ENCODE data around the gene GPR62.
"Not testable (repeated sequence)": the region's sequence is repeated elsewhere in the genome, so short reads cannot be mapped to it uniquely, and the experiment has no call there.

The GPR62 gene

DNA sequence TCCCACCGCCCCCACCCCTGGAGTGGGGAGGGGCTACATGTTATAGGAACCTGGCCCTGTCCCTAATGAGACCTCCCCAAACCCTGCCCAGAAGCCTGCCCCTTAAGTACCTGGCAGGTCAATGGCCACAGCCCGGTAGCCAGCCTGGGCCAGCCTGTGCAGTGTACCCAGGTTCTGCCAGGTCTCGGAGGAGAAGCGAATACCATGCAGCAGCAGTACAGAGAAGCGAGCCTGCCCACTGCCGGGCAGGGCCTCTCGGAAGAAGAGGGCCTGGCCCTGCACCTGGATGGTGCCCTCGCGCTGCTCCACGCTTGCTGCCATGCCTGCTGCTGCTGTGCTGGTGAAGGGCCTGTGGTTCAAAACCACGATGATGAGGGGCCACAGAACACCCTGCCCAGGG lies 16.2 kb downstream of the GPR62 start:
- no peak for DNase-seq

DNA sequence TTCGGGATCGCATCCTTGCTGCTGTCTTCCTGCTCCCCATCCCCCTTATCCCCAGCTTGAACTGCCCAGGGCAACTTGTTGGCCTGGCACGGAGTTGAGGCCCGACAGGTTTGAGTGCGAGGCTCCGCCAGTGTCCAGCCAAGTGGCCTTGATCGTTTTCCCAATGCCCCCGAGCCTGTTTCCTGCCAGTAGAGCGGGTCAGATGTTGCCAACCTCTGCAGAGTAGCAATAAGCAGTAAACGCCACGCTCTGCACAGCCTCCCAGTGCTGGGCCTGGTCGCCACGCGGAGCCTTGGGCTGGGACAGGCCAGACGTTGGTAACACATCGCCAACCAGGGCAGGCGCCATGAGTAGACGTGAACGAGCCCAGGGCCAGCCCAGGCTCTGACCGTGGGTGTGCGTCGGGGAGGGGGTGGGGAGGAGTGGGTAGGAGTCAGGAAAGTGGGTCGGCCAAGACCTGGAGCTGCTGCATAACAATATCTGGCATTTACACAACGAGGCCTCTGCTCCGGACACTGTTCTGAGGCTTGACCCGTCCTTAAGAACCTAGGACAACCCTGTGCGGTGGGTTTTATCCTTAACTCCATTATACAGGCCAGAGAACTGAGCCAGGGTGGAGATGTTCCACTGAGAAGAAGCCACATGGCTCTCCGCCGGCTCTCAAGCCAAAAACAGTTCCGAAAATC lies 19.2 kb downstream of the GPR62 start:
- no peak for DNase-seq

DNA sequence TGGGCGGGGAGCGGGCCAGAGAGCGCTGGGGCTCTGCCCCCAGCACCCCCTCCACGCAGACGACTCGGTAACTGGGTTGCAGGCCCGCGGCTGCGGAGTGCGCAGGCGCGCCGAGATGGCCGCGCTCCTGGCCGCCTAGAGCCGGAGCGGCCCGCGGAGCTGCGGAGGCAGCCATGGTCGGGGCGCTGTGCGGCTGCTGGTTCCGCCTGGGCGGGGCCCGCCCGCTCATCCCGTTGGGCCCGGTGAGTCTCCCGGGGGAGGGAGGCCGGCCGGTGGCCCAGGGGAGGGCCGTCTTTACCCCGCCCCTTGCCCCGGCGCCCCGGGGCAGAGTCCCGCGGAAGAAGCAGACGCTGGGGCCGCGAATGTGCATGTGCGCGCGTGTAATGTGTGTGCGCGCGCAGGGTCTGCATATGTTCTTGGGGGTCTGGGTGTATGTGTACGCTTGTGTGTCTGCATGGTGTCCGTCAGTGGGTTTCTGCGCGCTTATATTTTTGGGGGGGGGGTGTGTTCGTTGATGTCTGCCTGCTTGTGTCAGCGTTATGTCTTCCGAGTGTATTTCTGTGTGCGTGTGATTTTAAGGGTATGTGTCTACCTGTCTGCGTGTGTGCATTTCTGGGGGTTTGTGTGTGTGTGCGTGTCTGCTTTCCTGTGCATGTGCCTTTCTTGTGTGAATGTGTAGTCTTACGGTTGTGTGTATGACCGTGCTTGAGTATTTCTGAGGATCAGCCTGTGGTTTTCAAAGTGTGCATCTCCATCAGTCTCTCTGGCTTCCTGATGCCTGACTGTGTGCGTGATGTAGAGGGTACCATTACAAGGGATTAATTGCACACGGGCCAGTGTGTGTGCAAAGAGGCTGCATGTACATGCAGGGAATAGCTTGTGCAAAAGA lies 20.0 kb downstream of the GPR62 start, which contains the start of gene ABHD14A:
Gene ABHD14A (plus strand): TSS at position 102 of the 889 bp plus-strand sequence. CDS start 72 bp downstream, at position 174.
- DNase-seq, result peak; percentile 65

DNA sequence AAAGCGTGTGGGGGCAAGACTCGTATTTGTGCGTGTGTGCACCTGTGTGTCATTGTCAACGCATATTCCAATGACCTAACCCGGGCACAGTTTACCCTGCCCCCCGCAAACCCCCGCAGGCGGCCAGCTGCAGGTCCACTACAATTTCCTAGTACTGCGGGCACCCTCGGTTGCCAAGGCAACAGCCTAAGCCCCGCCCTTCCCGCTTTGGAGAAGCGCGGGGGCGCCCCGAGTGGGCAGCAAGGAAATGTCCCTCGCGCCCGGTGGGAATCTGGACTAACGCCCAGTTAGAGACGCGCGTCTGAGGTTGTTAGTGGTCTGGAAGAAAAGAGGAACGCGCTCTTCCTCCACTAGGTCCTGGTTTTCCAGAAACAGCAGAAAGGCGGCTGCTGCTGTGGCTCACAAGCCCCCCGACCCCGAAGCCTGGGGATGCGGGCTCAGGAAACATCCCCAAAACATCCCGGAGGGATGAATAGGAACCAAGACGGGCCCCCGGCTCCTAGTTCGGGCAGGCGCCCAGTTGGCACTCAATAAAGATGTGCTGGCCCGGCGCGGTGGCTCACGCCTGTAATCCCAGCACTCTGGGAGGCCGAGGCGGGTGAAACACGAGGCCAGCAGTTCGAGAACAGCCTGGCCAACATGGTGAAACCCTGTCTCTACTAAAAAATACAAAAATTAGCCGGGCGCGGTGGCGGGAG lies 20.8 kb downstream of the GPR62 start:
- DNase-seq, result no peak

DNA sequence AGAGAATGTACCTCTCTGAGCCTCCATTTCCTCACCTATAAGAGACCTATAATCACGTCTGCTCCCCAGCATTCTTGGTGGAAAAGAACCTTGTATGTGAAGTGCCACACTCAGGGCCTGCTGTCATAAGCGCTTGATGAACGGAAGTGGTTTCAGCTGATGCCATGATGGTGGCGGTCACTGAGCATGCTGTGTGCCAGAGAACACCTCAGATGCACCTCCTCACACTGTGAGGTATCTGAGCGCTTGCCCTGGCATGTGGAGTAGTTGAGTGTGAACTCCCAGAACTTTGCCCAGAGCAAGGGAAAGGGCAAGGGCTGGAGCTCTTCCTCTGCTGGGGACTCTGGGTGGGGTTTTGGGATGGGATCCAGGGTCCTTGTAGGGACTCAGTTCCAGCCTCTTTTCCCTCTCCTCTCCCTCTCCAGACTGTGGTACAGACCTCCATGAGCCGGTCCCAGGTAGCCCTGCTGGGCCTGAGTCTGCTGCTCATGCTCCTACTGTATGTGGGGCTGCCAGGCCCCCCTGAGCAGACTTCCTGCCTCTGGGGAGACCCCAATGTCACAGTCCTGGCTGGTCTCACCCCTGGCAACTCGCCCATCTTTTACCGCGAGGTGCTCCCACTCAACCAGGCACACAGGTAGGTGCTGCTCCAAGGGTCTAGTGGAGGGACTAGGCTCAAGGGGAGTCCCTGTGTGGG lies 22.4 kb downstream of the GPR62 start:
- no peak for DNase-seq

DNA sequence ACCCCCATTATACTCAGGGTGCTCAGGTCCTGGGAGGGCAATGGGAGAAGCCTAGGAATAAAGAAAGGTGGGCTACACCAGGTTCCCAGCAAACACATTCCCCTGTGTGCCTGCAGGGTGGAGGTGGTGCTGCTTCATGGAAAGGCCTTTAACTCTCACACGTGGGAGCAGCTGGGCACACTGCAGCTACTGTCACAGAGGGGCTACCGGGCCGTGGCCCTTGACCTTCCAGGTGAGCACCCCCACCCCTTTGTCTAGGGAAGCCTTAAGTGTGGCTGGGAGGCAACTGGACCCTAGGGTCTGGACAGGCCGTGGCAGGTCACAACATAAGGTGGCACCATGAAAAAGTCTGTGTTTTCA lies 22.9 kb downstream of the GPR62 start:
- no peak for DNase-seq

DNA sequence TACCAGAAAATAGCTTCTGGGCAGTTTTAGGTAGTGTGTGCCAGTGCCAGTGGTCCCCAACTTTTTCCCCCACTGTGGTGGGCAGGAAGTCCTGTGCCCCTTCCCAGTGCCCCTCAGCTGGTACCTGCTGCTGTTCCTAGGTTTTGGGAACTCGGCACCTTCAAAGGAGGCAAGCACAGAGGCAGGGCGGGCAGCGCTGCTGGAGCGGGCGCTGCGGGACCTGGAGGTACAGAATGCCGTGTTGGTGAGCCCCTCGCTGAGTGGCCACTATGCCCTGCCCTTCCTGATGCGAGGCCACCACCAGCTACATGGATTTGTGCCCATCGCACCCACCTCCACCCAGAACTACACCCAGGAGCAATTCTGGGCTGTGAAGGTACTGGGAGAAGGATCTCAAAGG lies 25.1 kb downstream of the GPR62 start:
- no peak for DNase-seq

DNA sequence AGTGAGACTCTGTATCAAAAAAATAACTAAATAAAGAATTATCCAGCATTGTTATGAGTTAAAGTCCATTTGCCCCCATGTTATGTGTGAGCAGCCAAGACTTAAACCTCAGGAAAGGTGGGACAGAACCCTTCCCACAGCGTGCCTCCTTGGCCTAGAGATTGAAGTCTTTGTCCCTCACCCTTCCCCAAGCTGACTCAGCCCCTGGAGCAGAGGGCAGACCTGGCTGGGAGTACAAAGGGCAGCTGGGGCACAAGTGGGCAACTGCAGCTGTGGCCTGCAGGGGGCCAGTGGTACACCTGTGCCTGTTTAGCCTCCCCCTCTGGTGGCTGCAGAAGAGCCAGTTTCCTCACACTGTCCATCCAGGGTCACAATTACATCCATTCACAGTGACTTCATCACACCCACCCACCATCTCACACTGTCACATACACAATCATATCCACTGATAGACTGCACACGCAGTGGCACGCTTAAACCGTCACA lies 27.2 kb downstream of the GPR62 start:
- DNase-seq, result peak; percentile 45

DNA sequence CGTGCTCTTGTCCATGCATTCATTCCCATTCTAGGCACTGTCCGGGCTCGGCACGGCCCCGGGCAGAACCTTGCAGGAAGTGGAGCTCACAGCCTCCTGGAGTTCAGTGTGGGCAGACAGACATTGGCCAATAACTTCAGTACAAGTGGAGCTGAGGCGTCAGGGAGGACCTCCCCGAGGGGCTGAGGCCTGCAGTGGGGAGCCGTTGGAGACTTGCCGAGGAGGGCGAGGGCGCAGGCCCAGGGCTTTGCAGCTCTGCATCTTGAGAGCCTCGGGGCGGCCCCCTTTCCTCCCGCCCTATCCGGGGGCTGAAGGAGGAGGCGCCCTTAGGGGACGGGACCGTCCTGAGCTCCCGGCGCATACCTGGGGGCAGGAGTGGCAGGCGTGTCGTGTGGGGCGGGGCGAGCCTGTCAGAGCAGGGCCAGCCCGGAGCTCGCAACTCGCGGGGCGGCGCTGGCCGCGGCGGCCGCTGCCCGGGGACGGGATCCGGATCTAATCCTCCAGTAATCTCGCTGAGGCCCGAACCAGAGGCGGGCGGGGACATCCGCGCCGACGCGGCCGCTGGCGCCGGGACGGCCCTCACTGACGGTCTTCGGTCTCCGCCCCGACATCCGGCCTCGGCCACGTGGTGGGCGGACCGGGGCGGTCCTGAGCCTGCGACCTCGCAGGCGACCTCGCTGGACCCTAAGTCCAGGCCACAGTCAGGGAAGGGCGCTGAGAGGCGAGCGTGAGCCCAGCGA lies 27.8 kb downstream of the GPR62 start, which contains the start of gene ACY1:
Gene ACY1 (plus strand): TSS at position 698 of the 740 bp plus-strand sequence. CDS start 530 bp downstream, outside the sequence.
- DNase-seq, result peak; percentile 69

DNA sequence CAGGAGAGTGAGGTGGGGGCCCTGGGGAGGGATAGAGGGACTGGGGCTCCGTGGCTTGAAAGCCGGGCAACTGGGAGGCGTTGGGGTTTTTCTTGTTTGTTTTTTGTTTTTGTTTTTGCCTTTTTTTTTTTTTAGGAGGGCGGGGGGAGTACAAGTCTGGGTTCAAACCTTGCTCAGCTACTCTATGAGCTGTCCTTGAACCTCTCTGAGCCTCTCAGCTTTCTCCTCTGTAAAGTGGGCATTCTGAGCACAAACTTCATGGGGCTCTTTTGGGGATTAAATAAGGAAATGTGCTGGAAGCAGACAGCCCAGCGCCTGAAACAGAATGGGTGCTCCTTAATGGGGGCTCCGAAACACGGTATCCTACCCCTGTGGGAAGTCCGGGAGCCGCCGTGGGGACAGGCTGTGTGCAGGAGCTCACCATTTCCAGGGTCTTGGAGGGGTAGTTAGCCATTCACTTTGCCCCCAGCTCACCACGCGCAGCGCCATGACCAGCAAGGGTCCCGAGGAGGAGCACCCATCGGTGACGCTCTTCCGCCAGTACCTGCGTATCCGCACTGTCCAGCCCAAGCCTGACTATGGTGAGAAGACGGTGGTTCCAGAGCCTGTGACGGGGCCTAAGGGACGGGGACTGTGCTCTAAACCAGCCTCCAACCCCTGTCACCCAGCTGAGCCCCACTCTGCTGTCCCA lies 28.5 kb downstream of the GPR62 start:
- DNase-seq, result no peak

DNA sequence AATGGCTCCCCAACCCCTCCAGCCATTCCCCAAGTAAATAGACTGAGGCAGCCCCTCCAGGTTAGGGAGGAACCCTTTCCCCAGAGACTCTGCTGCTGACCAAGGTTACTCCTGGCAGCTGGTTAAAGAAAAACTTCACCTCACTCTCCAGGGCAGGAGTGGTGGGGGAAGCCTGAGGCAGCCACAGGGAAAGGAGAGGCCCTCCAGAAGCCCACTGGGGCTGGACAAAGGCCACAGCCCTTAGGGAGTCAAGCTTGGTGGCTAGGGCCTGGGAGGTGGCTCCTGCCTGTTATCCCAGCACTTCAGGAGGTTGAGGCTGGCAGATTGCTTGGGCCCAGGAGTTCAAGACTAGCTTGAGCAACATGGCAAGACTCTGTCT lies 29.1 kb downstream of the GPR62 start:
- no peak for DNase-seq

DNA sequence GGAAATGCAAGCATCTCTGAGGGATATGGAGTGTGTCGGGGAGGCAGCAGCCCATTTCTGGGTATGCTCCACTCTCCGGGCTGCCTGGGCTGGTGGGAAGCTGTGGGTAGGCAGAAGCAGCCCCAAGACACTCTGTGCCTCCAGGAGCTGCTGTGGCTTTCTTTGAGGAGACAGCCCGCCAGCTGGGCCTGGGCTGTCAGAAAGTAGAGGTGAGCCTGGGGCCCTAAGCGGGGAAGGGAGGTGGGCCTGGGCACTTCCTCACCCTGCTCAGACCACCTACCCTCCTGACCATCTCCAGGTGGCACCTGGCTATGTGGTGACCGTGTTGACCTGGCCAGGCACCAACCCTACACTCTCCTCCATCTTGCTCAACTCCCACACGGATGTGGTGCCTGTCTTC lies 29.9 kb downstream of the GPR62 start:
- no peak for DNase-seq

DNA sequence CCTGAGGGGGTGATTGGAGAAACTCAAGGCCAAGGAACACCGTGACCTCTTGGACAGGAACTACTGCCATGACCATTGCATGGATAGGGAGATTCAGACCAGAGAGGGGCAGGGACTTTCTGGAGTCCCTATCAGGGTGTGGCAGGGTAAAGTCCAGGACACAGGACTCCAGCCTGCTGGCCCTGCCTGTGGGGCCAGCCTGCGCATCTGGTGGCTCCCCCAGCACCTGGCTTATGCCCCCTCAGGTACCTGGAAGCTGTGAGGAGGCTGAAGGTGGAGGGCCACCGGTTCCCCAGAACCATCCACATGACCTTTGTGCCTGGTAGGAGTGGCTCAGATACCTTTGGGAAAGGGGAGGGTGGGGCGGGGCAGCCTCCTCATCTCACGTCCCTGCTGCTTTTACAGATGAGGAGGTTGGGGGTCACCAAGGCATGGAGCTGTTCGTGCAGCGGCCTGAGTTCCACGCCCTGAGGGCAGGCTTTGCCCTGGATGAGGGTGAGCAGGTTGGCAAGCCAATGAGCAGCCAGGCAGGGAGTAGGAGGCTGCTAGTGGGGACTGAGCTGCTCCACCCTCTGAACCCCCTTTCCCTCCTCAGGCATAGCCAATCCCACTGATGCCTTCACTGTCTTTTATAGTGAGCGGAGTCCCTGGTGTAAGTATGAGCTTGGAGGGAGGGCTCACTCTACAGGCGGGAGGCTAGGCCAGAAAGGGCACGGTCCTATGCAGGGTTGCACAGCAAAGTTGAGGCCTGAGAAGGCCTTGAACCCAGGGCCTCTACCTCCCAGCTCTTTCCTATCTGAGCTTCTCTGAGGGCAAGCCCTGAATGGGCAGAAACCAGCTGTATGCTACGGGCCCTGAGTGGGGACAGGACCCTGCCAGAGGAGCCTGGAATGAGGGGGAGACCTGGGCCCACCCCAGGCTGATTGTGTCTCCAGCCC lies 31.1 kb downstream of the GPR62 start:
- no peak for DNase-seq

DNA sequence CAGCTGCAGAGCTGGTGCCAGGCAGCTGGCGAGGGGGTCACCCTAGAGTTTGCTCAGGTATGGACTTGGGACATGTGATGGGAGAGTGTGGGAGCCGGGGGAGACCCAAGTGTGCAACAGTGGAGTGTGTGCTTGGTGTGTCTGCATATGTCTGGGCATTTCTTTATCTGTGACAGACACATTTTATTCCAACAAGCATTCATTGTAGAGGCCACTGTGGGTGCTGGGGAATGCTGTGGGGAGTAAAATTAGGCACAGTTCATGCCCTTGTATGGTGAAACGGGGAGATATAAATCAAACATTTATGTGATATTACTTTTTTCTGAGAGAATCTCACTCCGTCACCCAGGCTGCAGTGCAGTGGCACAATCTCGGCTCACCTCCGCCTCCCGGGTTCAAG lies 32.4 kb downstream of the GPR62 start:
- DNase-seq, result no peak

DNA sequence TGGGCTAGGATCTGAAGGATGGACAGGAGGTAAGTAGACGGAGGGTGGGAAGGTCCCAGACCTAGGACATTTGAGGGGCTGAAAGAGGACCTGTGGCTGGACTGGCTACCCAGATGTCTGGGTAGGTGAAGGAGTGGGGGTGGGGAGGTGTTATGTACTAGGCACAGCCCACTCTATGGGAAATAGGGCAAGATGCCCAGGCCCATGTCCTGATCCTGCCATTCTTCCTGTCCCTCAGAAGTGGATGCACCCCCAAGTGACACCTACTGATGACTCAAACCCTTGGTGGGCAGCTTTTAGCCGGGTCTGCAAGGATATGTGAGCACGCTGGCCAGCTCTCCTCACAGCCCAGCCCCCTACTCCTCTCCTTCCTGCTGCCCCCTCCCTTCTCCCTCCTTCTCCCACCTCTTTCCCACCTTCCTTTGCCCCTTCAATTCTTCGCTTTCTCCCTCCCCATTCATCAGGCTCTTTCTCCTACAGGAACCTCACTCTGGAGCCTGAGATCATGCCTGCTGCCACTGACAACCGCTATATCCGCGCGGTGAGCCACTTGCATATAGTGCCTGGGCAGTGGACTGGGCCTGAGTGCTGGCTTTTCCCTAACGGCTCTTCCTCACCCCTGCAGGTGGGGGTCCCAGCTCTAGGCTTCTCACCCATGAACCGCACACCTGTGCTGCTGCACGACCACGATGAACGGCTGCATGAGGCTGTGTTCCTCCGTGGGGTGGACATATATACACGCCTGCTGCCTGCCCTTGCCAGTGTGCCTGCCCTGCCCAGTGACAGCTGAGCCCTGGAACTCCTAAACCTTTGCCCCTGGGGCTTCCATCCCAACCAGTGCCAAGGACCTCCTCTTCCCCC lies 33.3 kb downstream of the GPR62 start:
- no peak for DNase-seq

DNA sequence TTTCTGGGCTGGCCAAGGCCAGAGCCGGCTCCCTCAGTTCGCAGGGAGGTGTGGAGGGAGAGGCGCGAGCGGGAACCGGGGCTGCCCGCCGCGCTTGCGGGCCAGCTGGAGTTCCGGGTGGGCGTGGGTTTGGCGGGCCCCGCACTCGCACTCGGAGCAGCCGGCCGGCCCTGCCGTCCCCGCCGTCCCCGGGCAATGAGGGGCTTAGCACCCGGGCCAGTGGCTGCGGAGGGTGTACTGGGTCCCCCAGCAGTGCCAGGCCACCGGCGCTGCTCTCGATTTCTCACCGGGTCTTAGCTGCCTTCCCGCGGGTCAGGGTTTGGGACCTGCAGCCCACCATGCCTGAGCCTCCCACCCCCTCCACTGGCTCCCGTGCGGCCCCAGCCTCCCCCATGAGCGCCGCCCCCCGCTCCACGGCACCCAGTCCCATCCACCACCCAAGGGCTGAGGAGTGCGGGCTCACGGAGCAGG lies 35.4 kb downstream of the GPR62 start:
- DNase-seq, result not testable (repeated sequence)

DNA sequence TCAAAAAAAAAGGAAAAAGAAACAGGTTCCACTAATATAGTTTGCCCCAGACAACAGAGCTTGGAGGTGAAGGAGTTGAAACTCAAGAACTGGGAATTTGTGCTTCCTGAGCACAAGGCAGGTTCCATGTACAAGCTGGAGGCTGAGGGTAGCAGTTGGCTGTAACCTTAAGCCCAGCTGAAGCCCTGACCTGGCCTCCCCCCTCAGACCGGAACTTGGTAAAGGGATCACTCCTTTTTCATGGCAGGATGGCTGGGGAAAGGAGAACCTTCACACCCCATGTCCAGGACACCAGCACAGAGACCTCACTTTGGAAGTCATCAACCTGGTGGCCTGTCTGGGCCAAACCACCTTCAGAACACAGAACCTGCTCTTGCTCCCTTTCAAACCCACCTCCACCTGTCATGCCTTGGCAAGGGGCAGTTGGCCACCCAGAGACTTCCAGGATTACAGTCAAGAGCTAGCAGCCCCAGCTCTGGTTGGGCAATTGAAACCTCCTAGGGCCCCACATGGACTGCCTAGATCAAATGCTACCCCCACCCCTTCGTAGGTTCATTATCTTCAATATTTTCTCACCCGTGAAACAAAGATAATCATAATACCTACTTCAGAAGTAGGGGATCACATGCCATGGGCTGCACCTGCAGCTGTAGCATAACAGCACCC lies 37.0 kb downstream of the GPR62 start:
- no peak for DNase-seq

DNA sequence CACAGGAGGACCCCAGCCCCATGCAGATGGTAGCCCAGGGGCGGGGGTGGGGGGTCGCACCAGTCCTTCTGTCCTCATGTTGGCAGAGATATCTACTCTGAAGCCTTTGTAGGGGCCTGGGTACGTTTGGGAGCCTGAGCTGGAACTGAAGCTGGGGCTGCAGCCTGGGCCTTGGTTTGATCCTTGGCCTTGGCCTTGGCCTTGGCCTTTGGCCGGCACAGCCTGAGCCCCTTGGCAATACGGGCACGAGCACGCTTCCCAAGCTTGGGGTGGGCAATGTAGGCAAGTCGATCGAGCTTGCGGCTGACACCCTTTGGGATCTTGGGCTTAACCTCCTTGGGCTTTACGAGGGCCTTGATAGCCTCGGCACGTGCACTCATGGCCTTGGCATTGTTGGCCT lies 38.5 kb downstream of the GPR62 start:
- DNase-seq, result not testable (repeated sequence)
